ENCODE results near the gene TMIGD2.

DNA sequence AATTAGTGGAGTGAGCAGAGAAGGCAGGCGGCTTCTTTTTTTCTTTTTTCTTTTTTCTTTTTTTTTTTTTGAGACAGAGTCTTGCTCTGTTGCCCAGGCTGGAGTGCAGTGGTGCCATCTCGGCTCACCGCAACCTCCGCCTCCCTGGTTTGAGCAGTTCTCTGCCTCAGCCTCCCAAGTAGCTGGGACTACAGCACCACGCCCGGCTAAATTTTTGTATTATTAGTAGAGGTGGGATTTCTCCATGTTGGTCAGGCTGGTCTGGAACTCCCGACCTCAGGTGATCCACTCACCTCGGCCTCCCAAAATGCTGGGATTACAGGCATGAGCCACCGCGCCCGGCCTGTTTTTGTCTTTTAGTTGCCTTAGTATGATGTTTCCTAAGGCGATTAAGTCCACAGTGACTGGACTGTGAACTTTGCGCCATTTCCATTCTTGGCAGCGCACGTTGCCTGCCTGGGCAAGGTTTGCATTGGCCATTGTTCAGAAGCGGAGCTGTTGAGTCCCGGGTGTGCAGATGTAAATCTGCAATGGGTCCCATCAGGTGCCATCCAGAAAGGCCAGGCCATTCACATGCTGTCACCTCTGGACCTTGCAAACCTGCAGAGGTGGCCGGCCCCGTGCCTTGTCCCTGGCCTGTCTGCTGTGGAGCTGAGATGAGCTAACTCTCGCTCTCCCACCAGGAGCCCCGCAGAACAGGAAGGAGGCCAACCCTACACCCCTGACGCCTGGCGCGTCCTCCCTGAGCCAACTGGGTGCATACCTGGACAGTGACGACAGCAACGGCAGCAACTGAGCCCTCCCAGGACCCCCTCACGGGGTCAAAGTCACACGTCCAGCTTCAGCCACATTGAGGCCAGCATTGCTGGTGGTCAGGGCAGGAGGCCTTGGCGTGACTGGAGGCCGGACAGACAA lies 34.0 kb downstream of the TMIGD2 start:
- TF ChIP-seq EZH2 (IDR thresholded peaks at IDR 0.05; ENCODE audit: low read length, unreplicated experiment) (no peak), EZH2phosphoT487 (IDR thresholded peaks at IDR 0.05; ENCODE audit: borderline replicate concordance, low read length) (no peak)
- TF ChIP-seq, protein P1, sequence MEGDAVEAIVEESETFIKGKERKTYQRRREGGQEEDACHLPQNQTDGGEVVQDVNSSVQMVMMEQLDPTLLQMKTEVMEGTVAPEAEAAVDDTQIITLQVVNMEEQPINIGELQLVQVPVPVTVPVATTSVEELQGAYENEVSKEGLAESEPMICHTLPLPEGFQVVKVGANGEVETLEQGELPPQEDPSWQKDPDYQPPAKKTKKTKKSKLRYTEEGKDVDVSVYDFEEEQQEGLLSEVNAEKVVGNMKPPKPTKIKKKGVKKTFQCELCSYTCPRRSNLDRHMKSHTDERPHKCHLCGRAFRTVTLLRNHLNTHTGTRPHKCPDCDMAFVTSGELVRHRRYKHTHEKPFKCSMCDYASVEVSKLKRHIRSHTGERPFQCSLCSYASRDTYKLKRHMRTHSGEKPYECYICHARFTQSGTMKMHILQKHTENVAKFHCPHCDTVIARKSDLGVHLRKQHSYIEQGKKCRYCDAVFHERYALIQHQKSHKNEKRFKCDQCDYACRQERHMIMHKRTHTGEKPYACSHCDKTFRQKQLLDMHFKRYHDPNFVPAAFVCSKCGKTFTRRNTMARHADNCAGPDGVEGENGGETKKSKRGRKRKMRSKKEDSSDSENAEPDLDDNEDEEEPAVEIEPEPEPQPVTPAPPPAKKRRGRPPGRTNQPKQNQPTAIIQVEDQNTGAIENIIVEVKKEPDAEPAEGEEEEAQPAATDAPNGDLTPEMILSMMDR (conservative IDR thresholded peaks at IDR 0.05; ENCODE audit: low read depth, low read length): no peak
